DMS79 (cell line): ENCODE measurements around the gene KCNK1.

Experiments
- DNase-seq: peaks from one replicate; lab custom pipeline; 2025; lab: John Stamatoyannopoulos, UW

KCNK1 gene

DNA sequence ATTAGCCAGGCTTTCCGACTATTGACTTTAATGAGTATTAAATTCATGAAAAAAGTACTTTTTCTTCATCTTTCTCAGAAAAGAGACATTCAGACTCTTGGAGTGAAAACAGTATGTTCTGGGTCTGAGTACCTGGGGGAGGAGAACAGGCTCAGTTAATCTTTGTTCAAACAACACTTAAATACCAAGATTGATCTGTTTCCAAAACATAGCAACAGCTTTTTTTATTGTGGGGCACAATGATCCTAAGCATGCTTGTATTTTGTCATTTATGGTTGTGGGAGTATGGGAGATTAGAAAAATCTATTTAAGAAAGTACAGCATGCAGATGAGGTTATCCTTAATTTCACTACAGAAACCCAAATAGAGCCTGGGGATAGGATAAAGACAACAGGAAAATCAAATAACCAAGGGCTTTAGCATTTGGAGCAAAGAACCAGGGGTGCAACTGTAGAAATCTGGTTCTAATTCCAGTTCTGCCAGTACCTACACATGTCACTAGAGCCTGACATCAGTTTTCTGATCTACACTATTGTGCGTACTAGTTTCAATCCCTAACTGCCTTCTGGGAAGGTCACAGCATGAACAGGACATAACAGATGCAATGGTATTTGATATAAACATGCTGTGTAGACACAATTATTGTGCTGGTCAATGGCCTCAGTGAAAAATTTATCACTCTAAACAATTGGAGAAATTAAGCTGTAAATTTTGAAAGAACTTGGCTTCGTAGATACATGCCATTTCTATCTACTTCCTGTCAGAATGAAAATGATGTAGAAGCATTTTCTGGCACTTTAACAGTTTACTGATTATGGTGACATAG is 91.2 kb downstream of the KCNK1 start:
- DNase-seq, result no peak

DNA sequence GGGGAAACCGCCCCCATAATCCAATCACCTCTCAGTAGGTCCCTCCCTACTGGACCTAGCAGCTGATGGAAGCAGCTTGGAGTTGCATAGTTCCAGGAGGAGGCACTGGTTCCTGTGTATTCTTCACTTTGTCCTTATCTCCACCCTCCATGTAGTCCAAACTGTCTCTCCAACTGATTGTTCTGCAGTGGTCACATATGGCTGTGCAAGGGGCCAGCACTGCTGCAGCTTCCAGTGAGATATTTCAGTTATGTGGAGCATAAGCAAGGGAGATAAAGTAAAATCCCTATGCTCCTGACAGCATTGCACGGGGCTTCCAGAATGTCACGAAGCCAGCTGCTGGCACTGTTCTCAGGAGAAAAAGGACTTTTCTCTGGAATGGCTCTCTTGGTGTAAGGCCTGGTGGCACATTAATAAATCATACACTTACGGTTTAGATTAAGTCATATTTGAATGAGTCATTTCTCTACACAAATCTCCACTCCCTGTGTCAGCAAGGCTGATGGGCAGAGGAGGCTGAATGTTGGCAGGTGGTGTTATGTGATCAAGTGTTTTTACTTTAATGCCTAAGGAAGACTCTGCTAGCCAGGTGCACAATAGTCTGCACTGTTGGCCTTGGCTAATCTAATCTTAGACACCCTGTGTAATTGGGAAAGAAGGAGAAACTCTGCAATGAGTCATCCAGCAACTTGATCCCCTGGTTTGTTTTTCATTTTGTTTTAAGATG is 93.4 kb downstream of the KCNK1 start:
- DNase-seq, result peak; percentile 50

DNA sequence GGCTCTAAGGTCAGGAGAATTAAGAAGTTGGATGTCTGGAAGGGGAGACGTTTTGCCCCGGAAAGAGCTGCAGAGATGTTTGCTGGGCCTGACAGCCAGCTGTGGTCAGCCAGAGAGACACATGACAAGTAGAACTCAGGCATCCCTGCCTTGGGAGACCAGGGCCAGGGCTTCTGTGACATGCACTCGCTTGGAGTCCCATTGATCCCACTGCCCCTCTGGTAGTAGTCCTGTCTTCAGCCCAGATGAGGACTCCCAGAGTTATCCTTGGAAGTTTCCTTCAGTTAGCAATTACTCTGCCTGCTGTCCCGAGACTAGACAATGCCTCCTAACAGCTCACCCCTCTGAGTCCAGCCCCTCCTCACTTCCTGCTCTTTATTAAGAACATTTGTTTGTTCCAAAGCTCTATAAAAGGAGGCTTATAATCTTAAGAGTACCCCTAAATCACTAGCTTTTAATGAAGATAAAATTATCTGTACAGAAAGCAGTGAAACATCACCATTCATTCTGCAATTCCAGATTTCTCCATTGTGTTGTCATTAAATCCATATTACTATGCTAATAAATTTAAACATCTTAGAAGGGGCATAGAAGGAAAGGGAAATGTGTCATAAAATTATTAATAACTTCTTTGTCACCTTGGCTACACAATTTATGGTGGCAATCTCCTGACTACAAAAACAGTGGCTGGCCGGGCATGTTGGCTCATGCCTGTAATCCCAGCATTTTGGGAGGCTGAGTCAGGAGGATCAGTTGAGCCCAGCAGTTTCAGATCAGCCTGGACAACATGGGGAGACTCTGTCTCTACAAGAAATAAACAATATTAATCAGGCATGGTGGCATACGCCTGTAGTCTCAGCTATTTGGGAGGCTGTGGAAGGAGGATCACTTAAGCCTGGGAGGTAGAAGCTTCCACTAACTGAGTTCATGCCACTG is 94.2 kb downstream of the KCNK1 start:
- no peak for DNase-seq

DNA sequence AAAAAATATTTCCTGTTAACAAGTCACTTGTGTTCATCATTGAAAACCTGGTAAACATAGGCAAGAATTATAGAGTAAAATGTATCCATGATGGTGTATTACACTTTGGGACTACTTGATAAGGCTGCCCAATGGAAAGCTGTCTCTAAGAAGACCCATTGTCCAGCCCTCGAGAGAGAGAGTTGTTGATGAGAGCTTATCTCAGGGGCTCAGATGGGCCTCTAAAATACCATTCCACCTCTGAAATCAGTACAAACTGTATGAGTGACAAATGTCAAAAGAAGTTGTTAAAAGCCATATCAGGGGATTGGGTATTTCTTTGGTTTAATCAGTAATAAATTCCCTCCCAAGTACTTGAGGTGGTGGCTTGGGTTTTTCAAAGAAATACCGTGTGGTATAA is 96.1 kb downstream of the KCNK1 start:
- no peak for DNase-seq

DNA sequence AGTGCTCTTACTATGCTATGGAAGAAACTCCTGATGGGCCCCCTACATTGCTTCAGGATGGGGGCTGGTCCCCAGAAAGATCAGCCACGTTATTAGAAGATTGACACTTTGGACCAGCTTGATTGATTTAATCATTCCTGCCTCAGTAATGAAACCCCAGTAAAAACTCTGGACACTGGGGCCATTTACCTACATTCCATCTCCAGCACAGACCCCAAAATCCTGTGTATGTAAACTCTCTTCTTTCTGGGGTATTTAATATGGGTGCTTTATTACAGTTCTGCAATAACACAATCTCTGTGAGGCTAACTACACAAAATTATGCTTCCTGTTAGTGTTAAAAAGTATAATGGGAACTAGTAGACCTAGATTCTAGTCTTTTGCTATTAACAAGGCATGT is 96.6 kb downstream of the KCNK1 start:
- DNase-seq, result no peak

DNA sequence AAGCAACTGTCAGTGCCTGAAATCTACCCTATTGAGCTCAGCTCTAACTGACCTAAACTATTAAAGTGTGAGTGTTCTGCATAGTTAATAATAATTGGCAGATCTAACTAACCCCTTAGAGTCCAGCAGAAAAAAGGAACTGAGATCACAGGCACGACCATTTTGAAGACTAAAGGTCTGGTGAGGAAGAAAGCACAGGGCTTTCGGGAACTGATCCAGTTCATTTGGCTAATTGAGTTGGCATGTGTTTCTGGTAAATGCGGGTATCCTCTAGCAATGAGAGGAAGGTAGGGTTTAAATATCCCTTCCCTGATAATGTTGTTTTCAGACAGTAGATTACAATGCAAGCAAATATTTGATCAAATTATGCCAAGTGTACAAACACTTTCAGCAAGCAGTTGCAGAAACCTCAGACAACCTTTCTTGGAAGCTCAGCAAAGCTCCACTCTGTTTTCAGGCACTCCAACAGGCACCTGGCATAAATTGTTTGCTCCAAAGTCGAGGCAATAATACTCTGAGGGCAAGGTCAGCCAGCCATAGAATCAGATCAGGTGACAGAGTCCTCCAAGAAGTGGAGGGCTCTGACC is 100.8 kb downstream of the KCNK1 start:
- DNase-seq, result peak; percentile 84

DNA sequence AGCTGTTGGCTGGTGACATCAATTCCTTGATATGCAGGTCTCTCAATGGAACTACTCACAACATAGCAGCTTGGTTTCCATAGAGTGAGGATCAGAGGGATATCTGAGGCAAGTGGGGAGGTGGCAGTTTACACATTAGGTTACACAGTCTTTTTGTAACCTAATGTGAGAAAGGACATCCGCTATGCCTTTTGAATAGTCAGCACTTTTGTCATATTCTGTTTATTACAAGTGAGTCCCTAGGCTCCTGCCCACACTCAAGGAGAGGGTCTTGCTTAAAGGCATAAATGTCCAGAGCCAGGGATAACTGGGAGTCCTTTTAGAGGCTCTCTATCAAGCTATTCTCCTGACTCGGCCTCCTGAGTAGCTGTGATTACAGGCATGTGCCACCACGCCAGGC is 104.2 kb downstream of the KCNK1 start:
- DNase-seq, result no peak

DNA sequence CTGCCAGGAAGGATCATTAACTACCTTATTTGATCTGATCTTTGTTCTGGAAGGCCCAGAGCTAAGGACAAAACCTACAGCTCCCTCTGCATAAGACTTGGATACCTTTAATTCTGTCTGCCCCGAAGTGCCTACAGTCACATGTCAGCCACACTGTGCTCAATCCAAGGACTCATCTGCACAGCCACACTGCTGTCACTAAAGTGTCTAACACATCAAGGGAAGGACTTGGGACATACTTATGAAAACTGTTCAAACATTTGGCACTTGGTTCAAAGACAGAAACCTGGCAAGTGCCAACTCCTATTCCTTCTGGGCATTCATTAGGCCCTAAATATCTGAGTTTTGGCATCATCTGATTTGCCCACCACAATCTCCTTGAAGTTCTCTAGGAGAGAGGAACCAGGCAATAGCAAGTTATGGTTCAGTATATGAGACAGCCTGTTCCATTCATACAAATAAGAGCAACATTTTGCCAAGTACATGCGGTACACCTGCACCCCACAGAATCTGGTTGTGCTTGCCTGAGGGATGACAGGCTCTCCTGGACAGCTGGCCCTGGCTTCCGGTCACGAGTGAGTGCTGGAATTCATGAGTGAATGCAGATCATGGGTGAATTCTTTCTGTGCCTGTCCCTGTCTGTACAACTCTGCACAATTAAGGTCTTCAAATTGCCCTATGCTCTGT is 105.9 kb downstream of the KCNK1 start:
- no peak for DNase-seq

DNA sequence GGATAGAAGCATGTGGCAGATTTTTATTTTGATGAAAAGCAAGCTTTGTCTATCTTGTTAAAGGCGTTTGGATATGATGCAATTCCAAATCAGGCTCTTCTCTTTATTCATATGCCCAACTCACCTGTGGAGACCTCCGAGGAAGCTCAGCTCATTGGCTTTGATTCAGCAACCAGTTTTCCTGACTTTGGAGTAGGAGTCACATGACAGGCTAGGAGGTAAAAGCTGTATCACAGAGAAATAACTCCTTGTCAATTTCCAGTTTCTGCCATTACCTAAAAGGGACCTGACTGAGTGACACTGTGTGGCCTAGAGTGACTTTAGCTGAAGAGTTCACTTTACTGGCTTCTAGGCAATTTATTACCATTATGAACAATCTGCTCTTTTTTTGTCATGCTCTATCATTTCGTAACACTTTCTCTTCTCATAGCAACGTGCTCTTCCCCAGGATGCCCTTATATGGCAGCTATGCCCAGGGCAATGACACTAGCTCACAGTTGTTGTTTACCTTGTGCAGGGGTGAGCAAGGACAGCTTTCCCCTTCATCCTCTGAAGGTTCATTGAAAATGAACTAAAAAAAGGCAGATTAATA is 107.2 kb downstream of the KCNK1 start:
- no peak for DNase-seq
